ENCODE results near the gene CES4A.
A peak's percentile ranks its signal among the peaks of the same experiment; 100 is the strongest.

The CES4A gene

GRCh38 chr16:66972983-66973382 lies 15.4 kb upstream of the CES4A start:
- CTCF ChIA-PET = interaction anchor here (0.7 to 4.2 kb wide), 6 partner anchors 8 to 182 kb away, joined by 3 to 33 read pairs (median 4); partner anchors contain the start of gene CES3
- no peak overlapping the region for H3K4me3 ChIP-seq (ENCODE audit: low read depth, low read length)
- no peaks in the 10 kb centered on the region for H3K9me3 ChIP-seq (ENCODE audit: control insufficient read depth, insufficient read depth, low read depth, low read length)
- peaks cover under 1 to 28% of the 10 kb centered on the region in 2 experiments; a peak in 2 of 3 replicates for H3K36me3 ChIP-seq (ENCODE audit: control insufficient read depth in 2 of 2, insufficient read depth in 1 of 2, low read length in 2 of 2)
- no peaks in the 10 kb centered on the region for H3K4me1 ChIP-seq (ENCODE audit: control insufficient read depth, insufficient read depth, low read length)
- POLR2A ChIA-PET = no interaction called here
- H3K27ac ChIP-seq (ENCODE audit: extremely low read depth, low read depth, low read length) = no peak overlapping the region
- TF ChIP-seq ZNF366 (tag by site-specific recombination; conservative IDR thresholded peaks at IDR 0.05) (no peak), MZF1 (tag by site-specific recombination; IDR thresholded peaks at IDR 0.05; ENCODE audit: borderline replicate concordance) (no peak), ZNF548 (tag by site-specific recombination; IDR thresholded peaks at IDR 0.05) (no peak), KLF7 (tag by site-specific recombination; IDR thresholded peaks at IDR 0.05; ENCODE audit: borderline replicate concordance) (no peak), ZNF341 (tag by site-specific recombination; IDR thresholded peaks at IDR 0.05; ENCODE audit: low read depth) (peak; percentile 55), IKZF3 (tag by site-specific recombination; IDR thresholded peaks at IDR 0.05) (no peak), OSR2 (tag by site-specific recombination; IDR thresholded peaks at IDR 0.05) (0 out of 2 replicates have a peak, but pooled peaks have one; percentile 25), SP3 (tag by site-specific recombination; IDR thresholded peaks at IDR 0.05) (no peak), ZNF354C (tag by site-specific recombination; IDR thresholded peaks at IDR 0.05; ENCODE audit: borderline replicate concordance, low read depth) (no peak), HOXA7 (CRISPR knock-in tag; IDR thresholded peaks at IDR 0.05; ENCODE audit: borderline replicate concordance) (no peak), ZNF514 (tag by site-specific recombination; IDR thresholded peaks at IDR 0.05) (no peak), ZSCAN30 (tag by site-specific recombination; IDR thresholded peaks at IDR 0.05) (no peak), ZNF629 (tag by site-specific recombination; IDR thresholded peaks at IDR 0.05) (no peak), ZNF292 (tag by site-specific recombination; IDR thresholded peaks at IDR 0.05; ENCODE audit: borderline replicate concordance, low read depth) (no peak), ZNF776 (tag by site-specific recombination; IDR thresholded peaks at IDR 0.05; ENCODE audit: borderline replicate concordance) (no peak), ZNF2 (tag by site-specific recombination; IDR thresholded peaks at IDR 0.05) (no peak), ATF2 (tag by site-specific recombination; IDR thresholded peaks at IDR 0.05; ENCODE audit: low read depth) (no peak), ZNF184 (tag by site-specific recombination; IDR thresholded peaks at IDR 0.05) (no peak), ZBTB44 (tag by site-specific recombination; IDR thresholded peaks at IDR 0.05) (no peak), YY2 (tag by site-specific recombination; IDR thresholded peaks at IDR 0.05) (no peak), ZNF404 (tag by site-specific recombination; IDR thresholded peaks at IDR 0.05) (no peak), ZXDB (tag by site-specific recombination; IDR thresholded peaks at IDR 0.05) (no peak), KLF9 (tag by site-specific recombination; IDR thresholded peaks at IDR 0.05; ENCODE audit: low read depth) (no peak)
- TF ChIP-seq, protein P1, sequence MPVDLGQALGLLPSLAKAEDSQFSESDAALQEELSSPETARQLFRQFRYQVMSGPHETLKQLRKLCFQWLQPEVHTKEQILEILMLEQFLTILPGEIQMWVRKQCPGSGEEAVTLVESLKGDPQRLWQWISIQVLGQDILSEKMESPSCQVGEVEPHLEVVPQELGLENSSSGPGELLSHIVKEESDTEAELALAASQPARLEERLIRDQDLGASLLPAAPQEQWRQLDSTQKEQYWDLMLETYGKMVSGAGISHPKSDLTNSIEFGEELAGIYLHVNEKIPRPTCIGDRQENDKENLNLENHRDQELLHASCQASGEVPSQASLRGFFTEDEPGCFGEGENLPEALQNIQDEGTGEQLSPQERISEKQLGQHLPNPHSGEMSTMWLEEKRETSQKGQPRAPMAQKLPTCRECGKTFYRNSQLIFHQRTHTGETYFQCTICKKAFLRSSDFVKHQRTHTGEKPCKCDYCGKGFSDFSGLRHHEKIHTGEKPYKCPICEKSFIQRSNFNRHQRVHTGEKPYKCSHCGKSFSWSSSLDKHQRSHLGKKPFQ (tag by site-specific recombination; IDR thresholded peaks at IDR 0.05) = no peak
- TF ChIP-seq, protein P2, sequence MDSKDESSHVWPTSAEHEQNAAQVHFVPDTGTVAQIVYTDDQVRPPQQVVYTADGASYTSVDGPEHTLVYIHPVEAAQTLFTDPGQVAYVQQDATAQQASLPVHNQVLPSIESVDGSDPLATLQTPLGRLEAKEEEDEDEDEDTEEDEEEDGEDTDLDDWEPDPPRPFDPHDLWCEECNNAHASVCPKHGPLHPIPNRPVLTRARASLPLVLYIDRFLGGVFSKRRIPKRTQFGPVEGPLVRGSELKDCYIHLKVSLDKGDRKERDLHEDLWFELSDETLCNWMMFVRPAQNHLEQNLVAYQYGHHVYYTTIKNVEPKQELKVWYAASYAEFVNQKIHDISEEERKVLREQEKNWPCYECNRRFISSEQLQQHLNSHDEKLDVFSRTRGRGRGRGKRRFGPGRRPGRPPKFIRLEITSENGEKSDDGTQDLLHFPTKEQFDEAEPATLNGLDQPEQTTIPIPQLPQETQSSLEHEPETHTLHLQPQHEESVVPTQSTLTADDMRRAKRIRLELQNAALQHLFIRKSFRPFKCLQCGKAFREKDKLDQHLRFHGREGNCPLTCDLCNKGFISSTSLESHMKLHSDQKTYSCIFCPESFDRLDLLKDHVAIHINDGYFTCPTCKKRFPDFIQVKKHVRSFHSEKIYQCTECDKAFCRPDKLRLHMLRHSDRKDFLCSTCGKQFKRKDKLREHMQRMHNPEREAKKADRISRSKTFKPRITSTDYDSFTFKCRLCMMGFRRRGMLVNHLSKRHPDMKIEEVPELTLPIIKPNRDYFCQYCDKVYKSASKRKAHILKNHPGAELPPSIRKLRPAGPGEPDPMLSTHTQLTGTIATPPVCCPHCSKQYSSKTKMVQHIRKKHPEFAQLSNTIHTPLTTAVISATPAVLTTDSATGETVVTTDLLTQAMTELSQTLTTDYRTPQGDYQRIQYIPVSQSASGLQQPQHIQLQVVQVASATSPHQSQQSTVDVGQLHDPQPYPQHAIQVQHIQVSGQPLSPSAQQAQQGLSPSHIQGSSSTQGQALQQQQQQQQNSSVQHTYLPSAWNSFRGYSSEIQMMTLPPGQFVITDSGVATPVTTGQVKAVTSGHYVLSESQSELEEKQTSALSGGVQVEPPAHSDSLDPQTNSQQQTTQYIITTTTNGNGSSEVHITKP (tag by site-specific recombination; IDR thresholded peaks at IDR 0.05) = peak; percentile 83
- TF ChIP-seq, protein P3, sequence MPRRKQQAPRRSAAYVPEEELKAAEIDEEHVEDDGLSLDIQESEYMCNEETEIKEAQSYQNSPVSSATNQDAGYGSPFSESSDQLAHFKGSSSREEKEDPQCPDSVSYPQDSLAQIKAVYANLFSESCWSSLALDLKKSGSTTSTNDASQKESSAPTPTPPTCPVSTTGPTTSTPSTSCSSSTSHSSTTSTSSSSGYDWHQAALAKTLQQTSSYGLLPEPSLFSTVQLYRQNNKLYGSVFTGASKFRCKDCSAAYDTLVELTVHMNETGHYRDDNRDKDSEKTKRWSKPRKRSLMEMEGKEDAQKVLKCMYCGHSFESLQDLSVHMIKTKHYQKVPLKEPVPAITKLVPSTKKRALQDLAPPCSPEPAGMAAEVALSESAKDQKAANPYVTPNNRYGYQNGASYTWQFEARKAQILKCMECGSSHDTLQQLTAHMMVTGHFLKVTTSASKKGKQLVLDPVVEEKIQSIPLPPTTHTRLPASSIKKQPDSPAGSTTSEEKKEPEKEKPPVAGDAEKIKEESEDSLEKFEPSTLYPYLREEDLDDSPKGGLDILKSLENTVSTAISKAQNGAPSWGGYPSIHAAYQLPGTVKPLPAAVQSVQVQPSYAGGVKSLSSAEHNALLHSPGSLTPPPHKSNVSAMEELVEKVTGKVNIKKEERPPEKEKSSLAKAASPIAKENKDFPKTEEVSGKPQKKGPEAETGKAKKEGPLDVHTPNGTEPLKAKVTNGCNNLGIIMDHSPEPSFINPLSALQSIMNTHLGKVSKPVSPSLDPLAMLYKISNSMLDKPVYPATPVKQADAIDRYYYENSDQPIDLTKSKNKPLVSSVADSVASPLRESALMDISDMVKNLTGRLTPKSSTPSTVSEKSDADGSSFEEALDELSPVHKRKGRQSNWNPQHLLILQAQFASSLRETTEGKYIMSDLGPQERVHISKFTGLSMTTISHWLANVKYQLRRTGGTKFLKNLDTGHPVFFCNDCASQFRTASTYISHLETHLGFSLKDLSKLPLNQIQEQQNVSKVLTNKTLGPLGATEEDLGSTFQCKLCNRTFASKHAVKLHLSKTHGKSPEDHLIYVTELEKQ (tag by site-specific recombination; IDR thresholded peaks at IDR 0.05; ENCODE audit: borderline replicate concordance) = no peak

Measured in HEK293 (cell line).